Fibroblast of villous mesenchyme (primary cell): ENCODE results near the gene ALDH9A1. TPM values are rescaled to one million over a fixed set of nuclear protein-coding genes. Genes with fewer than 3 reads are reported as not detected.
A peak's percentile ranks its signal among the peaks of the same experiment; 100 is the strongest.

Experiments
- DNase-seq: peaks from one replicate; pipeline ENCODE4 v3.0.0-alpha.2; 2010; ENCODE audit warnings: low read depth
- H3K4me3 ChIP-seq: 2 replicates; pipeline ENCODE4 v1.5.1; 2011; ENCODE audit warnings: low read depth, mild to moderate bottlenecking, low read length
- CTCF ChIP-seq: IDR thresholded peaks from 2 replicates; pipeline ENCODE4 v1.5.1; 2012; ENCODE audit warnings: low read depth, mild to moderate bottlenecking, low read length; ENCODE audit not compliant: insufficient read depth
- total RNA-seq: library from RNA; depleted of rRNA; stranded (reverse); fragments of >200 nt; gene quantifications from 2 replicates; pipeline ENCODE4 v1.2.3, GENCODE V29; 2012

Gene ALDH9A1
- total RNA-seq, 1 donor, result 105 TPM

GRCh38 chr1:165633614-165634013, 64.7 kb downstream of the ALDH9A1 start:
- DNase-seq, result peak; percentile 39
- TF ChIP-seq CTCF, result no peak
- no peak overlapping the region for H3K4me3 ChIP-seq

GRCh38 chr1:165632491-165632890, 65.9 kb downstream of the ALDH9A1 start:
- TF ChIP-seq CTCF, result no peak
- no peak for DNase-seq
- peak overlapping the region; percentile 71 for H3K4me3 ChIP-seq

- peak overlapping the region; percentile 71 for H3K4me3 ChIP-seq
- DNase-seq, result no peak
- TF ChIP-seq CTCF, result no peak
Measured at GRCh38 chr1:165632152-165632469, 66.3 kb downstream of the ALDH9A1 start.

- peak; percentile 91 for DNase-seq
- peak; percentile 19 for TF ChIP-seq CTCF
- peak overlapping the region; percentile 71 for H3K4me3 ChIP-seq
Measured at GRCh38 chr1:165631342-165632151, 66.8 kb downstream of the ALDH9A1 start.

GRCh38 chr1:165630629-165631341, 67.6 kb downstream of the ALDH9A1 start, which contains the start of gene MGST3:
MGST3 (plus strand) TSS chr1:165631234; CDS start chr1:165649848, 18,614 bp downstream.
- TF ChIP-seq CTCF, result no peak
- peak within 1 kb of the TSS; percentile 71 for H3K4me3 ChIP-seq
- DNase-seq, result peak; percentile 94

GRCh38 chr1:165629848-165630628, 68.3 kb downstream of the ALDH9A1 start:
- no peak for TF ChIP-seq CTCF
- DNase-seq, result no peak

More at GRCh38 chr1:165629848-165630628, 68.3 kb downstream of the ALDH9A1 start:
- H3K4me3 ChIP-seq, result peak overlapping the region; percentile 71
